Upper lobe of right lung (tissue), 1 donor: ENCODE data around the gene MEGF6. TPM values are rescaled to one million over a fixed set of nuclear protein-coding genes. Genes with fewer than 3 reads are reported as not detected.

ENCODE experiments used
- ATAC-seq: fragments of 200-7000 bp; cut with Tn5 transposase; one replicate; pipeline ENCODE4 v1.9.1; 2020; ENCODE audit warnings: mild to moderate bottlenecking, moderate library complexity
- DNase-seq: peaks from one replicate; pipeline ENCODE4 v3.0.0-alpha.2; 2020
- H3K27ac ChIP-seq: fragments of 200-600 bp; one replicate; pipeline ENCODE4 v1.8.0; 2022
- H3K27me3 ChIP-seq: fragments of 200-600 bp; one replicate; pipeline ENCODE4 v1.8.0; 2022; ENCODE audit warnings: mild to moderate bottlenecking
- H3K36me3 ChIP-seq: fragments of 200-600 bp; one replicate; pipeline ENCODE4 v1.8.0; 2022
- H3K4me1 ChIP-seq: fragments of 200-600 bp; one replicate; pipeline ENCODE4 v1.8.0; 2022
- H3K4me3 ChIP-seq: fragments of 200-600 bp; one replicate; pipeline ENCODE4 v1.8.0; 2022; ENCODE audit warnings: mild to moderate bottlenecking
- H3K9me3 ChIP-seq: fragments of 200-600 bp; one replicate; pipeline ENCODE4 v1.8.0; 2022
- intact Hi-C: fragments of 100-400 bp; cut with DNase I; formaldehyde crosslinking; loops from one replicate; pipeline ENCODE4 v1.11.0; 2022
- total RNA-seq: library from RNA; stranded (reverse); fragmentation: NEBNext Ultra II Directional; extraction: Animal tissue kit (Norgen Biotek cat#: 25700); gene quantifications from one replicate; pipeline ENCODE4 v1.2.1, GENCODE V29; 2021
- TF ChIP-seq, protein P1 (sequence below): fragments of 200-600 bp; IDR thresholded peaks from one replicate; pipeline ENCODE4 v1.8.0; 2022; ENCODE audit warnings: antibody characterized with exemption
- donor health status: DM: no; HTN: yes; CAD: no; lungs with severe emphysema.

Gene MEGF6
- total RNA-seq, 1 donor from 2014 or later, result 96.6 TPM

- Histone ChIP-seq H3K4me3 (no peak overlapping the region), H3K4me1 (no peaks in the 10 kb centered on the region), H3K9me3 (no peaks in the 10 kb centered on the region), H3K36me3 (peaks cover 14% of the 10 kb centered on the region), H3K27ac (no peak overlapping the region), H3K27me3 (no peaks in the 10 kb centered on the region)
- ATAC-seq (no peak), DNase-seq (no peak)
- intact Hi-C loops, result no loop called here
- TF ChIP-seq, protein P1, sequence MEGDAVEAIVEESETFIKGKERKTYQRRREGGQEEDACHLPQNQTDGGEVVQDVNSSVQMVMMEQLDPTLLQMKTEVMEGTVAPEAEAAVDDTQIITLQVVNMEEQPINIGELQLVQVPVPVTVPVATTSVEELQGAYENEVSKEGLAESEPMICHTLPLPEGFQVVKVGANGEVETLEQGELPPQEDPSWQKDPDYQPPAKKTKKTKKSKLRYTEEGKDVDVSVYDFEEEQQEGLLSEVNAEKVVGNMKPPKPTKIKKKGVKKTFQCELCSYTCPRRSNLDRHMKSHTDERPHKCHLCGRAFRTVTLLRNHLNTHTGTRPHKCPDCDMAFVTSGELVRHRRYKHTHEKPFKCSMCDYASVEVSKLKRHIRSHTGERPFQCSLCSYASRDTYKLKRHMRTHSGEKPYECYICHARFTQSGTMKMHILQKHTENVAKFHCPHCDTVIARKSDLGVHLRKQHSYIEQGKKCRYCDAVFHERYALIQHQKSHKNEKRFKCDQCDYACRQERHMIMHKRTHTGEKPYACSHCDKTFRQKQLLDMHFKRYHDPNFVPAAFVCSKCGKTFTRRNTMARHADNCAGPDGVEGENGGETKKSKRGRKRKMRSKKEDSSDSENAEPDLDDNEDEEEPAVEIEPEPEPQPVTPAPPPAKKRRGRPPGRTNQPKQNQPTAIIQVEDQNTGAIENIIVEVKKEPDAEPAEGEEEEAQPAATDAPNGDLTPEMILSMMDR, result no peak
Measured at GRCh38 chr1:3498986-3499385, 112.3 kb downstream of the MEGF6 start.

DNA sequence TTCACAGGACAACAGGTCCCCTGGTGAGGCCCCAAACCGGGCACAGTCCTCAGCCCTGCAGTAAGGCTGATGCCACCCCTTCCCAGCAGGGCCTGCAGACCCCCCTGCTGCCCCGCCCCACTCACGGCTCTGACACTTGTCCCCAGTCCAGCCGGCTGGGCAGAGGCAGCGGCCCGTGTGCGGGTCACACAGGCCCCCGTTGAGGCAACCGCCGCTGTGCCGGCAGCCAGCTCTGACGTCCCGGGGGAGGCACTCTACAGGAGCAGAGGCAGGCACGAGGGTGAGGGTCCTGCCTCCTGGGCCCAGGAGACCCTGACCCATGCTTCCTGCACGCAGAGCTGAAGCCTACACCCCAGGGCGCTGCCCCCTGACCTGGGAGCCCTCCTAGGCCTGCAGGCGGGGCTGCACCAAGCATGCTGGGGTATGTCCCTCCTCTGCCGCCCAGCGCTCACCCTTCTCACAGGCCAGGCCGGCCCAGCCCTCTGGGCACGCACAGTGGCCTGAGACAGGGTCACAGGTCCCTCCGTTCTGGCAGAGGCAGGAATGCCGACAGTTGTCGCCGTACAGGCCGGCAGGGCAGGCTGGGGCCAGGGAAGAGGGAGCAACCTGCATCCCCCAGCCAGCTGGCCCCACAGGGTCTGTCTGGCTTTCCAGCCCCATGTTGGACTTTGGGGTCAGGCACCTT, 112.9 kb downstream of the MEGF6 start:
- Histone ChIP-seq H3K4me1 (no peaks in the 10 kb centered on the region), H3K9me3 (no peaks in the 10 kb centered on the region), H3K4me3 (no peak overlapping the region), H3K27ac (no peak overlapping the region), H3K36me3 (peaks cover 14% of the 10 kb centered on the region), H3K27me3 (no peaks in the 10 kb centered on the region)
- intact Hi-C loops, result no loop called here
- DNase-seq (no peak), ATAC-seq (no peak)
- TF ChIP-seq, protein P1, result no peak

DNA sequence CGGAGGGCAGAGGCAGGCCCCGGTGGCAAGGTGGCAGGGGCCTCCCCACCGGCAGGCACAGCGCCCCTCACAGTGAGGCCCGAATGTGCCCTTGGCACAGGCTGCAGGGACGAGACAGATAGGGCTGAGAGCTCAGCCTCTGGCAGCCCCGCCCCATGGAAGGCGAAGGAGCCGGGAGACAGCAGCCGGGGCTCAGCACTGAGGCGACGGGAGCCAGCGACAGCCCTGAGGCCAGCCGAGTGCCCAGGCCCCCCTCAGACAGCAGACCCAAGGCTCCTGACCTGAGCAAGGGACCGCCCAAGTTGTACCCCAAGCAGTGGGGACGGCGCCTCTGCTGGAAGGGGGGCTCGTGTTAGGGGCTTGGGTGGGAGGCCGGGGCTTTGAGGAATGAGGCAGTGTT, 113.8 kb downstream of the MEGF6 start:
- H3K4me1 ChIP-seq, result no peaks in the 10 kb centered on the region
- peaks cover 14% of the 10 kb centered on the region for H3K36me3 ChIP-seq
- TF ChIP-seq, protein P1, result no peak
- H3K9me3 ChIP-seq, result no peaks in the 10 kb centered on the region
- no peak overlapping the region for H3K27ac ChIP-seq
- intact Hi-C loops, result no loop called here
- no peaks in the 10 kb centered on the region for H3K27me3 ChIP-seq
- no peak for ATAC-seq
- no peak overlapping the region for H3K4me3 ChIP-seq
- no peak for DNase-seq

DNA sequence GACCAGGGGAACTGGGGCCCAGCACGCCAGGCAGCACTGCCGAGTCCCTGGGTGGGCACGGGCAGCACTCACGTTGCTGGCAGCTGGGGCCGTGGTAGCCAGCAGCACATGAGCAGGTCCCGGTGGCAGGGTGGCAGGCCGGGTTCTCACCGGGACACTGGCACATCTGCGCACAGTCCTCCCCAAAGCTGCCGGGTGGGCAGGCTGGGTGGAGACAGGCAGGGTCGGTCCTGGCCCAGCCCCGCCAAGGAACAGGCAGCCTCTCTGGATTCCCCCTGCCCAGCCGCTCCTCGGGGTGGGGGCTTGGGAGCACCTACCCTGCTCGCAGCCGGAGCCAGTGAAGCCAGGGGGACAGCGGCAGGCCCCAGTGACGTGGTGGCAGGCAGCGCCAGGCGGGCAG, 114.4 kb downstream of the MEGF6 start:
- Histone ChIP-seq H3K27me3 (no peaks in the 10 kb centered on the region), H3K27ac (no peak overlapping the region), H3K4me3 (no peak overlapping the region), H3K36me3 (peaks cover 14% of the 10 kb centered on the region), H3K9me3 (no peaks in the 10 kb centered on the region), H3K4me1 (no peaks in the 10 kb centered on the region)
- no peak for DNase-seq
- ATAC-seq, result no peak
- TF ChIP-seq, protein P1, result no peak
- intact Hi-C loops, result no loop called here

- TF ChIP-seq, protein P1, result no peak
- Histone ChIP-seq H3K27ac (no peak overlapping the region), H3K27me3 (no peaks in the 10 kb centered on the region), H3K4me3 (no peak overlapping the region), H3K9me3 (no peaks in the 10 kb centered on the region), H3K36me3 (peaks cover 14% of the 10 kb centered on the region), H3K4me1 (no peaks in the 10 kb centered on the region)
- ATAC-seq (no peak), DNase-seq (no peak)
- intact Hi-C loops, result no loop called here
Measured at GRCh38 chr1:3495776-3496745, 115.2 kb downstream of the MEGF6 start.
